Transverse colon (tissue), 4 donors: ENCODE results near the gene STAC3. TPM values are rescaled to one million over a fixed set of nuclear protein-coding genes. Genes with fewer than 3 reads are reported as not detected.

ENCODE experiments used
- DNase-seq: peaks from one replicate; pipeline ENCODE4 v3.0.0-alpha.2; 2019
- H3K27ac ChIP-seq, 4 donors: fragments of 200-600 bp; sonication (generic); 2 replicates each; pipeline ENCODE4 v1.5.1; 2016 to 2018; ENCODE audit warnings: inconsistent platforms in 4 of 4
- H3K27me3 ChIP-seq: fragments of 200-600 bp; sonication (generic); 2 replicates; pipeline ENCODE4 v1.5.1; 2017; ENCODE audit warnings: inconsistent platforms
- H3K36me3 ChIP-seq, 4 donors: fragments of 200-600 bp; sonication (generic); 2 replicates each; pipeline ENCODE4 v1.5.1; 2017 to 2019; ENCODE audit warnings: inconsistent platforms in 4 of 4
- H3K4me1 ChIP-seq, 4 donors: fragments of 200-600 bp; sonication (generic); 2 replicates each; pipeline ENCODE4 v1.5.1; 2017 to 2020; ENCODE audit warnings: inconsistent platforms in 4 of 4
- H3K4me3 ChIP-seq, 4 donors: fragments of 200-600 bp; sonication (generic); 1 replicate in 1 of 4; 2 replicates in 3 of 4; pipeline versions ENCODE4 v1.5.1 to v1.6.1; 2017 to 2019; ENCODE audit warnings: inconsistent platforms in 4 of 4
- H3K9me3 ChIP-seq, 2 donors: fragments of 200-600 bp; sonication (generic); 2 replicates each; pipeline ENCODE4 v1.5.1; 2017 to 2019; ENCODE audit warnings: inconsistent platforms in 2 of 2
- EP300 ChIP-seq: sonication (generic); formaldehyde crosslinking; IDR thresholded peaks from one replicate; pipeline ENCODE4 v1.6.1; 2017; ENCODE audit warnings: antibody characterized with exemption, low read depth
- POLR2A ChIP-seq: fragments of 450-650 bp; IDR thresholded peaks from one replicate; pipeline ENCODE4 v1.6.1; 2016; ENCODE audit warnings: antibody characterized with exemption, mild to moderate bottlenecking, moderate library complexity
- POLR2AphosphoS5 ChIP-seq, 3 donors: sonication (generic); formaldehyde crosslinking; IDR thresholded peaks; one replicate each; pipeline ENCODE4 v1.6.1; 2016; ENCODE audit warnings: antibody characterized with exemption in 3 of 3
- WGBS, 2 donors: methylation state at CpG; one replicate each; pipeline ENCODE4 v1.1.5; 2018; ENCODE audit warnings: low coverage in 1 of 2; 5-methylcytosine and 5-hydroxymethylcytosine counted together
- in situ Hi-C, 4 donors: fragments of 200-750 bp; cut with MboI; loops; one replicate each; pipeline versions ENCODE4 v1.15.0 to v1.15.1; 2017; ENCODE audit warnings: low sequenced_read_pairs in 3 of 4, low pct_ligation_motif_present in 1 of 4, low pct_unique_long_range_greater_than_20kb in 1 of 4
- intact Hi-C: fragments of 100-400 bp; cut with DNase I; formaldehyde crosslinking; loops from one replicate; pipeline ENCODE4 v1.15.1; 2023; ENCODE audit warnings: low total_unique reads
- total RNA-seq, 4 donors: library from RNA; depleted of rRNA; stranded (reverse); fragments of >200 nt; gene quantifications; one replicate each; pipeline ENCODE4 v1.1.0, GENCODE V29; 2016
- TF ChIP-seq, protein P1 (sequence below), 5 experiments: fragments of 200-600 bp in 3 of 5; fragments of 450-650 bp in 2 of 5; sonication (generic) in 3 of 5; IDR thresholded peaks; 1 replicate in 2 of 5; 2 replicates in 3 of 5; pipeline ENCODE4 v1.5.1; 2016 to 2017; ENCODE audit warnings: antibody characterized with exemption in 5 of 5, inconsistent platforms in 3 of 5, mild to moderate bottlenecking in 2 of 5, moderate library complexity in 1 of 5

The STAC3 gene
- total RNA-seq, 4 donors from 2014 or later: 1.8 to 3.3 (median 1.9) TPM

GRCh38 chr12:57208631-57209282 is 42.2 kb downstream of the STAC3 start:
- Histone ChIP-seq H3K9me3 (no peaks in the 10 kb centered on the region), H3K27ac (no peak overlapping the region), H3K4me1 (peaks cover 0 to 5% (median 2%) of the 10 kb centered on the region in 4 donors), H3K27me3 (no peaks in the 10 kb centered on the region), H3K4me3 (no peak overlapping the region), H3K36me3 (peaks cover 0 to 17% (median 4%) of the 10 kb centered on the region in 4 donors)
- 85% methylated on average over 18 of the region's 22 CpGs; no CpG with 5 or more reads in 1 of the 2 donors for WGBS, 2 donors
- intact Hi-C loops (no loop called here), in situ Hi-C loops (no loop called here)
- no peak for DNase-seq
- TF ChIP-seq POLR2AphosphoS5 (IDR thresholded peaks at IDR 0.05) (no peak), POLR2A (no peak), EP300 (no peak)
- TF ChIP-seq, protein P1, sequence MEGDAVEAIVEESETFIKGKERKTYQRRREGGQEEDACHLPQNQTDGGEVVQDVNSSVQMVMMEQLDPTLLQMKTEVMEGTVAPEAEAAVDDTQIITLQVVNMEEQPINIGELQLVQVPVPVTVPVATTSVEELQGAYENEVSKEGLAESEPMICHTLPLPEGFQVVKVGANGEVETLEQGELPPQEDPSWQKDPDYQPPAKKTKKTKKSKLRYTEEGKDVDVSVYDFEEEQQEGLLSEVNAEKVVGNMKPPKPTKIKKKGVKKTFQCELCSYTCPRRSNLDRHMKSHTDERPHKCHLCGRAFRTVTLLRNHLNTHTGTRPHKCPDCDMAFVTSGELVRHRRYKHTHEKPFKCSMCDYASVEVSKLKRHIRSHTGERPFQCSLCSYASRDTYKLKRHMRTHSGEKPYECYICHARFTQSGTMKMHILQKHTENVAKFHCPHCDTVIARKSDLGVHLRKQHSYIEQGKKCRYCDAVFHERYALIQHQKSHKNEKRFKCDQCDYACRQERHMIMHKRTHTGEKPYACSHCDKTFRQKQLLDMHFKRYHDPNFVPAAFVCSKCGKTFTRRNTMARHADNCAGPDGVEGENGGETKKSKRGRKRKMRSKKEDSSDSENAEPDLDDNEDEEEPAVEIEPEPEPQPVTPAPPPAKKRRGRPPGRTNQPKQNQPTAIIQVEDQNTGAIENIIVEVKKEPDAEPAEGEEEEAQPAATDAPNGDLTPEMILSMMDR (IDR thresholded peaks at IDR 0.05): no peak

GRCh38 chr12:57207731-57208630 is 43.0 kb downstream of the STAC3 start:
- DNase-seq: no peak
- 83% methylated on average over 29 of the region's 29 CpGs; no CpG with 5 or more reads in 1 of the 2 donors for WGBS, 2 donors
- Histone ChIP-seq H3K9me3 (no peaks in the 10 kb centered on the region), H3K36me3 (peaks cover 0 to 22% (median 7%) of the 10 kb centered on the region in 4 donors), H3K4me1 (no peaks in the 10 kb centered on the region), H3K27ac (no peak overlapping the region), H3K4me3 (no peak overlapping the region), H3K27me3 (no peaks in the 10 kb centered on the region)
- in situ Hi-C loops: no loop called here
- TF ChIP-seq, protein P1 (IDR thresholded peaks at IDR 0.05): no peak
- TF ChIP-seq POLR2A: no peak
- no peak for TF ChIP-seq POLR2AphosphoS5 (IDR thresholded peaks at IDR 0.05)
- TF ChIP-seq EP300: no peak
- intact Hi-C loops: no loop called here

- no peaks in the 10 kb centered on the region for H3K4me1 ChIP-seq
- H3K27ac ChIP-seq: no peak overlapping the region
- WGBS, 2 donors: 83% methylated on average over 7 of the region's 7 CpGs; no CpG with 5 or more reads in 1 of the 2 donors
- H3K36me3 ChIP-seq: peaks cover 0 to 41% (median 10%) of the 10 kb centered on the region in 4 donors
- H3K9me3 ChIP-seq: no peaks in the 10 kb centered on the region
- no peak for TF ChIP-seq EP300
- no peak for TF ChIP-seq POLR2AphosphoS5 (IDR thresholded peaks at IDR 0.05)
- TF ChIP-seq, protein P1 (IDR thresholded peaks at IDR 0.05): no peak
- no peak for TF ChIP-seq POLR2A
- intact Hi-C loops: no loop called here
- no peak for DNase-seq
- no peaks in the 10 kb centered on the region for H3K27me3 ChIP-seq
- no peak overlapping the region for H3K4me3 ChIP-seq
- in situ Hi-C loops: no loop called here
Measured at GRCh38 chr12:57205931-57206330, 45.1 kb downstream of the STAC3 start.

DNA sequence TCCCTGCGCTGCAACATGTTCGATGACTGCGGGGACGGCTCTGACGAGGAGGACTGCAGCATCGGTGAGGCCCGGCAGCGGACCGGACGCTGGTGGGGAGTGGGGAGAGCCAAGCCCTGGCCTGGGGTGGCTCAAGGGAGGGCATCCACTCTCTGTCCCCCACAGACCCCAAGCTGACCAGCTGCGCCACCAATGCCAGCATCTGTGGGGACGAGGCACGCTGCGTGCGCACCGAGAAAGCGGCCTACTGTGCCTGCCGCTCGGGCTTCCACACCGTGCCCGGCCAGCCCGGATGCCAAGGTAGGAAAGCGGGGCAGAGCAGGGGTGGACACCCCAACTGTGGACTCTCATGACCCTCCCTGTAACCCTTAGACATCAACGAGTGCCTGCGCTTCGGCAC is 45.8 kb downstream of the STAC3 start:
- 94% methylated on average over 22 of the region's 26 CpGs; no CpG with 5 or more reads in 1 of the 2 donors for WGBS, 2 donors
- DNase-seq: no peak
- TF ChIP-seq POLR2A (no peak), EP300 (no peak), POLR2AphosphoS5 (IDR thresholded peaks at IDR 0.05) (no peak)
- TF ChIP-seq, protein P1 (IDR thresholded peaks at IDR 0.05): no peak
- Histone ChIP-seq H3K27ac (no peak overlapping the region), H3K27me3 (no peaks in the 10 kb centered on the region), H3K4me3 (no peak overlapping the region), H3K4me1 (no peaks in the 10 kb centered on the region), H3K9me3 (no peaks in the 10 kb centered on the region), H3K36me3 (peaks cover 0 to 48% (median 10%) of the 10 kb centered on the region in 4 donors)
- intact Hi-C loops: no loop called here
- in situ Hi-C loops: no loop called here
